HEK293 (cell line): ENCODE data around the gene QRICH2.
"Not testable (repeated sequence)": the region's sequence is repeated elsewhere in the genome, so short reads cannot be mapped to it uniquely, and the experiment has no call there.

ENCODE experiments used
- CTCF ChIA-PET: fragments of 350-600 bp; formaldehyde crosslinking; extraction: SDS; loops from one replicate; lab custom pipeline; 2021; ENCODE audit warnings: antibody characterized with exemption; lab: Yijun Ruan, JAX
- POLR2A ChIA-PET: fragments of 300-600 bp; formaldehyde crosslinking; extraction: SDS; loops from one replicate; lab custom pipeline; 2020; ENCODE audit warnings: antibody characterized with exemption, inconsistent platforms; lab: Yijun Ruan, JAX
- H3K27ac ChIP-seq: fragments of 200-500 bp; sonication (Bioruptor generic); 2 replicates; pipeline ENCODE4 v1.5.1; 2014; ENCODE audit warnings: low read depth, low read length, control low read depth, inconsistent platforms; ENCODE audit errors: extremely low read depth
- H3K36me3 ChIP-seq, 2 experiments: fragments of 200-500 bp in 1 of 2; sonication (Bioruptor generic) in 1 of 2; 1 replicate in 1 of 2; 2 replicates in 1 of 2; pipeline ENCODE4 v1.5.1; 2014 to 2017; ENCODE audit warnings: inconsistent platforms in 2 of 2, low read length in 2 of 2; ENCODE audit not compliant: control insufficient read depth in 2 of 2, insufficient read depth in 1 of 2
- H3K4me1 ChIP-seq: fragments of 200-500 bp; sonication (Bioruptor generic); 2 replicates; pipeline ENCODE4 v1.5.1; 2014; ENCODE audit warnings: mild to moderate bottlenecking, low read length, inconsistent platforms; ENCODE audit not compliant: control insufficient read depth, insufficient read depth
- H3K4me3 ChIP-seq: 2 replicates; pipeline ENCODE4 v1.5.1; 2011; ENCODE audit warnings: low read depth, mild to moderate bottlenecking, control low read depth, low read length, moderate library complexity
- H3K9me3 ChIP-seq: fragments of 200-500 bp; sonication (Bioruptor generic); 2 replicates; pipeline ENCODE4 v1.5.1; 2014; ENCODE audit warnings: low read depth, low read length, inconsistent platforms; ENCODE audit not compliant: control insufficient read depth, insufficient read depth
- EGR2 ChIP-seq: fragments of 450-650 bp; formaldehyde crosslinking; IDR thresholded peaks from 2 replicates; pipeline ENCODE4 v1.5.1; 2016; ENCODE audit warnings: low read depth, missing biosample characterization, missing genetic modification characterization
- GFI1B ChIP-seq: fragments of 450-650 bp; formaldehyde crosslinking; IDR thresholded peaks from 2 replicates; pipeline ENCODE4 v1.5.1; 2016; ENCODE audit warnings: missing biosample characterization, missing genetic modification characterization
- OSR2 ChIP-seq: fragments of 450-650 bp; formaldehyde crosslinking; IDR thresholded peaks from 2 replicates; pipeline ENCODE4 v1.5.1; 2016; ENCODE audit warnings: missing biosample characterization, missing genetic modification characterization
- SALL2 ChIP-seq: fragments of 450-650 bp; formaldehyde crosslinking; IDR thresholded peaks from 2 replicates; pipeline ENCODE4 v1.5.0; 2017; ENCODE audit warnings: missing biosample characterization, mild to moderate bottlenecking, missing genetic modification characterization, borderline replicate concordance
- YY2 ChIP-seq: fragments of 450-650 bp; formaldehyde crosslinking; IDR thresholded peaks from 2 replicates; pipeline ENCODE4 v1.5.1; 2016; ENCODE audit warnings: missing biosample characterization, missing genetic modification characterization
- ZBTB20 ChIP-seq: fragments of 450-650 bp; formaldehyde crosslinking; IDR thresholded peaks from 2 replicates; pipeline ENCODE4 v1.5.1; 2016; ENCODE audit warnings: missing biosample characterization, missing genetic modification characterization
- ZFP69B ChIP-seq: fragments of 450-650 bp; formaldehyde crosslinking; IDR thresholded peaks from 2 replicates; pipeline ENCODE4 v1.5.1; 2016; ENCODE audit warnings: missing biosample characterization, missing genetic modification characterization
- ZNF133 ChIP-seq: fragments of 450-650 bp; formaldehyde crosslinking; IDR thresholded peaks from 2 replicates; pipeline ENCODE4 v1.5.1; 2016; ENCODE audit warnings: missing biosample characterization, missing genetic modification characterization
- ZNF2 ChIP-seq: fragments of 450-650 bp; formaldehyde crosslinking; IDR thresholded peaks from 2 replicates; pipeline ENCODE4 v1.5.1; 2016; ENCODE audit warnings: missing biosample characterization, missing genetic modification characterization
- ZNF211 ChIP-seq: fragments of 450-650 bp; formaldehyde crosslinking; IDR thresholded peaks from 2 replicates; pipeline ENCODE4 v1.5.1; 2016; ENCODE audit warnings: low read depth, missing biosample characterization, missing genetic modification characterization
- ZNF221 ChIP-seq: fragments of 450-650 bp; formaldehyde crosslinking; IDR thresholded peaks from 2 replicates; pipeline ENCODE4 v1.5.1; 2017; ENCODE audit warnings: missing biosample characterization, missing genetic modification characterization, borderline replicate concordance
- ZNF24 ChIP-seq: fragments of 450-650 bp; formaldehyde crosslinking; IDR thresholded peaks from 2 replicates; pipeline ENCODE4 v1.5.1; 2016; ENCODE audit warnings: missing biosample characterization, missing genetic modification characterization
- ZNF266 ChIP-seq: fragments of 450-650 bp; formaldehyde crosslinking; IDR thresholded peaks from 2 replicates; pipeline ENCODE4 v1.5.1; 2016; ENCODE audit warnings: missing biosample characterization, missing genetic modification characterization, low read depth
- ZNF366 ChIP-seq: fragments of 450-650 bp; formaldehyde crosslinking; conservative IDR thresholded peaks from 2 replicates; pipeline ENCODE4 v1.5.1; 2016; ENCODE audit warnings: missing biosample characterization, missing genetic modification characterization
- ZNF433 ChIP-seq: fragments of 450-650 bp; formaldehyde crosslinking; IDR thresholded peaks from 2 replicates; pipeline ENCODE4 v1.5.1; 2016; ENCODE audit warnings: missing biosample characterization, missing genetic modification characterization, low read depth
- ZNF596 ChIP-seq: fragments of 450-650 bp; IDR thresholded peaks from 2 replicates; pipeline ENCODE4 v1.5.0; 2018; ENCODE audit warnings: missing biosample characterization, mild to moderate bottlenecking, missing genetic modification characterization, moderate library complexity
- ZNF677 ChIP-seq: fragments of 450-650 bp; IDR thresholded peaks from 2 replicates; pipeline ENCODE4 v1.5.0; 2018; ENCODE audit warnings: missing biosample characterization, mild to moderate bottlenecking, missing genetic modification characterization, moderate library complexity
- ZNF843 ChIP-seq: fragments of 450-650 bp; formaldehyde crosslinking; IDR thresholded peaks from 2 replicates; pipeline ENCODE4 v1.5.1; 2016; ENCODE audit warnings: missing biosample characterization, missing genetic modification characterization
- TF ChIP-seq, protein P1 (sequence below): fragments of 450-650 bp; formaldehyde crosslinking; IDR thresholded peaks from 2 replicates; pipeline ENCODE4 v1.5.1; 2017; ENCODE audit warnings: missing biosample characterization, missing genetic modification characterization
- TF ChIP-seq, protein P2 (sequence below): fragments of 450-650 bp; formaldehyde crosslinking; IDR thresholded peaks from 2 replicates; pipeline ENCODE4 v1.5.1; 2016; ENCODE audit warnings: missing biosample characterization, missing genetic modification characterization
- TF ChIP-seq, protein P3 (sequence below): sonication (generic); formaldehyde crosslinking; IDR thresholded peaks from 2 replicates; pipeline ENCODE4 v1.8.1; 2022; ENCODE audit warnings: mild to moderate bottlenecking, moderate library complexity, missing genetic modification reagents

The QRICH2 gene

DNA sequence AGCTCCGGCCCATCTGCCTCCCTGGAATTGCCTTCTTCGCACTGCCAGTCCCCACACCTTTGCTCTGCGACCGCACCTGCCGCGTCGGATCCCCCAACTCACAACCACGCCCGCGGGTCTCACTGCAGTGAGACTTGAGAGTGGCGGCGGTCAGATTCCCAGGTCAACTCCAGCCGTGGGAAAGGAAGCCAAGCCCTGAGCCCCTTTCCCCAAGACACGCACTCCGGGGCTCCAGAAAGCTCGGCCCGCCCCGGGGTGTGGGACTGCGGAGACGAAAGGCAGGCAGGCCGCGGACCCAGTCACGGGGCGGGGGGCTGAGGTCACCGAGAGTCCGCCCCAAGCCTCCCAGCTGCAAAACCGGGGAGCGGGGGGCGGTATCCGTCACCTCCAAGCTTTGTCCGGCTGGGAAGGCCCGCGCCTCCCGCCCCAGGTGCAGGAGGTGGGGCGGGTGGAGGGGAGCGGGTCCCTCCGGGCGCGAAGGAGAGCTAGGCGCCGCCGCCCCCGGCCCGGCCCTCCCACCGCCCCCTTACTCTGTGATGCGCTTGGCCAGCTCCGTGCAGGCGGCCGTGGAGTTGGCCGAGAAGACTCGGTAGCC lies 45.0 kb upstream of the QRICH2 start (continued):
- TF ChIP-seq EGR2 (0 out of 2 replicates have a peak, but pooled peaks have one; percentile 6), ZBTB20 (tag by site-specific recombination) (peak; percentile 1; the same call in 1 of the 2 replicates)

GRCh38 chr17:76351526-76352071 lies 43.5 kb upstream of the QRICH2 start:
- no peak for TF ChIP-seq ZNF266 (tag by site-specific recombination)
- peak; percentile 53; the same call in 1 of the 2 replicates for TF ChIP-seq OSR2 (tag by site-specific recombination)
- TF ChIP-seq SALL2 (tag by site-specific recombination), result no peak
- no peak for TF ChIP-seq ZNF433 (tag by site-specific recombination)
- TF ChIP-seq, protein P1, sequence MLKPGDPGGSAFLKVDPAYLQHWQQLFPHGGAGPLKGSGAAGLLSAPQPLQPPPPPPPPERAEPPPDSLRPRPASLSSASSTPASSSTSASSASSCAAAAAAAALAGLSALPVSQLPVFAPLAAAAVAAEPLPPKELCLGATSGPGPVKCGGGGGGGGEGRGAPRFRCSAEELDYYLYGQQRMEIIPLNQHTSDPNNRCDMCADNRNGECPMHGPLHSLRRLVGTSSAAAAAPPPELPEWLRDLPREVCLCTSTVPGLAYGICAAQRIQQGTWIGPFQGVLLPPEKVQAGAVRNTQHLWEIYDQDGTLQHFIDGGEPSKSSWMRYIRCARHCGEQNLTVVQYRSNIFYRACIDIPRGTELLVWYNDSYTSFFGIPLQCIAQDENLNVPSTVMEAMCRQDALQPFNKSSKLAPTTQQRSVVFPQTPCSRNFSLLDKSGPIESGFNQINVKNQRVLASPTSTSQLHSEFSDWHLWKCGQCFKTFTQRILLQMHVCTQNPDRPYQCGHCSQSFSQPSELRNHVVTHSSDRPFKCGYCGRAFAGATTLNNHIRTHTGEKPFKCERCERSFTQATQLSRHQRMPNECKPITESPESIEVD (tag by site-specific recombination), result peak; percentile 72; the same call in 1 of the 2 replicates
- 0 out of 2 replicates have a peak, but pooled peaks have one; percentile 19 for TF ChIP-seq GFI1B
- no peak for TF ChIP-seq ZNF677 (tag by site-specific recombination)
- peak; percentile 68; the same call in 1 of the 2 replicates for TF ChIP-seq ZNF2
- TF ChIP-seq, protein P2, sequence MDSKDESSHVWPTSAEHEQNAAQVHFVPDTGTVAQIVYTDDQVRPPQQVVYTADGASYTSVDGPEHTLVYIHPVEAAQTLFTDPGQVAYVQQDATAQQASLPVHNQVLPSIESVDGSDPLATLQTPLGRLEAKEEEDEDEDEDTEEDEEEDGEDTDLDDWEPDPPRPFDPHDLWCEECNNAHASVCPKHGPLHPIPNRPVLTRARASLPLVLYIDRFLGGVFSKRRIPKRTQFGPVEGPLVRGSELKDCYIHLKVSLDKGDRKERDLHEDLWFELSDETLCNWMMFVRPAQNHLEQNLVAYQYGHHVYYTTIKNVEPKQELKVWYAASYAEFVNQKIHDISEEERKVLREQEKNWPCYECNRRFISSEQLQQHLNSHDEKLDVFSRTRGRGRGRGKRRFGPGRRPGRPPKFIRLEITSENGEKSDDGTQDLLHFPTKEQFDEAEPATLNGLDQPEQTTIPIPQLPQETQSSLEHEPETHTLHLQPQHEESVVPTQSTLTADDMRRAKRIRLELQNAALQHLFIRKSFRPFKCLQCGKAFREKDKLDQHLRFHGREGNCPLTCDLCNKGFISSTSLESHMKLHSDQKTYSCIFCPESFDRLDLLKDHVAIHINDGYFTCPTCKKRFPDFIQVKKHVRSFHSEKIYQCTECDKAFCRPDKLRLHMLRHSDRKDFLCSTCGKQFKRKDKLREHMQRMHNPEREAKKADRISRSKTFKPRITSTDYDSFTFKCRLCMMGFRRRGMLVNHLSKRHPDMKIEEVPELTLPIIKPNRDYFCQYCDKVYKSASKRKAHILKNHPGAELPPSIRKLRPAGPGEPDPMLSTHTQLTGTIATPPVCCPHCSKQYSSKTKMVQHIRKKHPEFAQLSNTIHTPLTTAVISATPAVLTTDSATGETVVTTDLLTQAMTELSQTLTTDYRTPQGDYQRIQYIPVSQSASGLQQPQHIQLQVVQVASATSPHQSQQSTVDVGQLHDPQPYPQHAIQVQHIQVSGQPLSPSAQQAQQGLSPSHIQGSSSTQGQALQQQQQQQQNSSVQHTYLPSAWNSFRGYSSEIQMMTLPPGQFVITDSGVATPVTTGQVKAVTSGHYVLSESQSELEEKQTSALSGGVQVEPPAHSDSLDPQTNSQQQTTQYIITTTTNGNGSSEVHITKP (tag by site-specific recombination), result peak; percentile 95
- TF ChIP-seq ZNF366, result 0 out of 2 replicates have a peak, but pooled peaks have one; percentile 28
- Histone ChIP-seq H3K4me1 (peaks cover 12% of the 10 kb centered on the region; the same call in 1 of the 2 replicates), H3K36me3 (peaks cover 18 to 28% of the 10 kb centered on the region in 2 experiments; a peak in 2 of 3 replicates), H3K9me3 (no peaks in the 10 kb centered on the region), H3K4me3 (no peak overlapping the region), H3K27ac (peak overlapping the region; percentile 3; the same call in 1 of the 2 replicates)
- ChIA-PET POLR2A (interaction anchor here (0.6 to 2.9 kb wide), 3 partner anchors 11 to 29 kb away, joined by 3 to 31 read pairs (median 9); no protein-coding TSS in a partner anchor), CTCF (interaction anchor here (0.9 to 3.5 kb wide), 6 partner anchors 12 to 72 kb away, joined by 3 to 38 read pairs (median 5); partner anchors contain the start of gene SPHK1)

DNA sequence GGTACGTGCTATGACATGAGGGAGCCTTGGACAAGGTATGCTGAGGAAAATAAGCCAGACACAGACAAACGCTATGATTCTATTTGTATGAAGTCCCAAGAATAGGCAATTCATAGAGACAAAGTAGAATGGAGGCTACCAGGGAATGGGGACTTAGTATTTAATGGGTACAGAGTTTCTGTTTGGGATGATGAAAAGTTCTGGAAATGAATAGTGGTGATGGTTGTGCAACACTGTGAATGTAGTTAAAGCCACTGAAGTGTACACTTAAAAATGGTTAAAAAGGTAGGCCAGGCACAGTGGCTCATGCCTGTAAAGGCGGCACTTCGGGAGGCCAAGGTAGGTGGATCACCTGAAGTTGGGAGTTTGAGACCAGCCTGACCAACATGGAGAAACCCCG lies 42.4 kb upstream of the QRICH2 start:
- Histone ChIP-seq H3K9me3 (no peaks in the 10 kb centered on the region), H3K4me3 (no peak overlapping the region), H3K36me3 (peaks cover 29 to 39% of the 10 kb centered on the region in 2 experiments), H3K27ac (no peak overlapping the region), H3K4me1 (peaks cover 12% of the 10 kb centered on the region; the same call in 1 of the 2 replicates)
- ChIA-PET POLR2A (no interaction called here), CTCF (interaction anchor here (0.7 to 1.0 kb wide), 2 partner anchors 21 to 242 kb away, joined by 3 to 4 read pairs; no protein-coding TSS in a partner anchor)
- no peak for TF ChIP-seq YY2 (tag by site-specific recombination)
- TF ChIP-seq ZNF221 (tag by site-specific recombination), result no peak
- TF ChIP-seq ZNF211, result no peak
- no peak for TF ChIP-seq ZNF596 (tag by site-specific recombination)
- TF ChIP-seq, protein P3, sequence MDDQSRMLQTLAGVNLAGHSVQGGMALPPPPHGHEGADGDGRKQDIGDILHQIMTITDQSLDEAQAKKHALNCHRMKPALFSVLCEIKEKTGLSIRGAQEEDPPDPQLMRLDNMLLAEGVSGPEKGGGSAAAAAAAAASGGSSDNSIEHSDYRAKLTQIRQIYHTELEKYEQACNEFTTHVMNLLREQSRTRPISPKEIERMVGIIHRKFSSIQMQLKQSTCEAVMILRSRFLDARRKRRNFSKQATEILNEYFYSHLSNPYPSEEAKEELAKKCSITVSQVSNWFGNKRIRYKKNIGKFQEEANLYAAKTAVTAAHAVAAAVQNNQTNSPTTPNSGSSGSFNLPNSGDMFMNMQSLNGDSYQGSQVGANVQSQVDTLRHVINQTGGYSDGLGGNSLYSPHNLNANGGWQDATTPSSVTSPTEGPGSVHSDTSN (CRISPR knock-in tag), result no peak
- no peak for TF ChIP-seq ZNF24 (tag by site-specific recombination)
- no peak for TF ChIP-seq ZFP69B (tag by site-specific recombination)
- no peak for TF ChIP-seq ZNF843
- no peak for TF ChIP-seq ZNF133
- TF ChIP-seq, all 188 proteins: peak for 0

DNA sequence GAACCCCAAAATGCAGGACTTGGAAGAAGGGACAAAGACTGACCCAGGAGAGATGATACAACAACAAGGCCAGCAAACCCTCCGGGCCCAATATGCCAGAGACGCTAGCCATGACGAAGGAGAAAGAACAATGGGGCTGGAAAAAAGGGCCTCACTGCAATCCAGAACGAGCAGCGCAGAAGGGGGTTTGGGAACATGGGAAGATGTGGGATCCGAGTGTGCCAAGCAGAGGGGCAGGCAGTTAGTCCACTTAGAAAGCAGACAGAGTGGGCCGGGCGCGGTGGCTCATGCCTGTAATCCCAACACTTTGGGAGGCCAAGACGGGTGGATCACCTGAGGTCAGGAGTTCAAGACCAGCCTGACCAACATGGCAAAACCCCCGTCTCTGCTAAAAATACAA lies 38.9 kb upstream of the QRICH2 start:
- peaks cover 59 to 67% of the 10 kb centered on the region in 2 experiments for H3K36me3 ChIP-seq

More for the DNA sequence above, 38.9 kb upstream of the QRICH2 start:
- CTCF ChIA-PET, H3K27ac ChIP-seq, H3K4me1 ChIP-seq, H3K9me3 ChIP-seq, POLR2A ChIA-PET, H3K4me3 ChIP-seq: not testable (repeated sequence)
